ENCODE results near the gene MCU.

- TF ChIP-seq CTCF (IDR thresholded peaks at IDR 0.05; ENCODE audit: control extremely low read depth in 1 of 3, insufficient read depth in 1 of 3, low read depth in 1 of 3, low read length in 3 of 3), result no peak
- no peak for TF ChIP-seq SIN3A (conservative IDR thresholded peaks at IDR 0.05 in 1 of 2, IDR thresholded peaks at IDR 0.05 in 1 of 2; ENCODE audit: low read depth in 1 of 2, low read length in 2 of 2)
- no peak for TF ChIP-seq CREB1 (IDR thresholded peaks at IDR 0.05)
- TF ChIP-seq POLR2A (IDR thresholded peaks at IDR 0.05; ENCODE audit: control extremely low read depth in 1 of 2, low read depth in 2 of 2, low read length in 2 of 2), result no peak
- TF ChIP-seq SIX5 (IDR thresholded peaks at IDR 0.05; ENCODE audit: low read depth, low read length), result no peak
These were observed 37.2 kb upstream of the MCU start for GRCh38 chr10:72654720-72655119.
